Measurements from ENCODE around the gene GOLGA6C. TPM values are rescaled to one million over a fixed set of nuclear protein-coding genes. Genes with fewer than 3 reads are reported as not detected.
"Not testable (repeated sequence)": the region's sequence is repeated elsewhere in the genome, so short reads cannot be mapped to it uniquely, and the experiment has no call there.

Gene GOLGA6C
- total and polyA plus RNA-seq, 10 donors, result not detected

DNA sequence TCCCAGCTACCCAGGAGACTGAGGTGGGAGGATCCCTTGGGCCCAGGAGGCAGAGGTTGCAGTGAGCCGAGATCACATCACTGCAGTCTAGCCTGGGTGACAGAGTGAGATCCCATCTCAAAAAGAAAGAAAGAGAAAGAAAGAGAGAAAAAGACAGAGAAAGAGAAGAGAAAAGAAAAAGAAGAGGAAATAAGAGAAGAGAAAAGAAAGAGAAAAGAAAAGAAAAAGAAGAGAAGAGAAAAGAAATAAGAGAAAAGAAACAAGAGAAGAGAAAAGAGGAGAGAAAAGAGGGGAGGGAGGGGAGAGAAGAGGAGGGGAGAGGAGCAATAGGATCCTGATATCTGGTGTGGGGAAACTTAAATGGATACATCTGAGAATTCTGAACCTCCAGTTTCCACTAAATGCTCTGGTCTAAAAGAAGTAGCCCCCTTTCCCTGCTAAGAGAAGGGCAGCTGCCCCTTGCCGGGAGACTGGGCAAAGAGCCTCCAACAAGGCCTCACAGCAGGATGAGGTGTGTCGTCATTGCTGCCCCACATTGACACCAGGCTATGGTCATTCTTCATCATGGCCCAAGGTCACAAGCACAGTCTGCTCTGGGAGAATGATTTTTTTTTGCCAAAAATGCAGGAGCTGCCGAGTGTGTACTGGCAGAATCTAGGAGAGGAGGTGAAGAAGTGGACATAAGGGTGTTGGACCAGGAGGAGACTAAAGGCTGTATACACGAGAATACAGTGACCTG lies 56.6 kb downstream of the GOLGA6C start:
- Histone ChIP-seq H3K4me3 (no peak overlapping the region), H3K9me3 (no peaks in the 10 kb centered on the region), H3K36me3 (no peaks in the 10 kb centered on the region), H3K4me1 (no peaks in the 10 kb centered on the region), H3K27me3 (replicated peaks in 1 of 7) (no peaks in the 10 kb centered on the region), H3K27ac (no peak overlapping the region)
- intact Hi-C loops (cut with DNase I; ENCODE audit: low total_unique reads), result no loop called here
- WGBS, 5 donors, result 64 to 88% (median 78%) methylated on average over 5 of the region's 5 CpGs
- TF ChIP-seq POLR2AphosphoS5 (IDR thresholded peaks at IDR 0.05) (no peak), POLR2A (IDR thresholded peaks at IDR 0.05) (no peak)
- TF ChIP-seq, protein P1, sequence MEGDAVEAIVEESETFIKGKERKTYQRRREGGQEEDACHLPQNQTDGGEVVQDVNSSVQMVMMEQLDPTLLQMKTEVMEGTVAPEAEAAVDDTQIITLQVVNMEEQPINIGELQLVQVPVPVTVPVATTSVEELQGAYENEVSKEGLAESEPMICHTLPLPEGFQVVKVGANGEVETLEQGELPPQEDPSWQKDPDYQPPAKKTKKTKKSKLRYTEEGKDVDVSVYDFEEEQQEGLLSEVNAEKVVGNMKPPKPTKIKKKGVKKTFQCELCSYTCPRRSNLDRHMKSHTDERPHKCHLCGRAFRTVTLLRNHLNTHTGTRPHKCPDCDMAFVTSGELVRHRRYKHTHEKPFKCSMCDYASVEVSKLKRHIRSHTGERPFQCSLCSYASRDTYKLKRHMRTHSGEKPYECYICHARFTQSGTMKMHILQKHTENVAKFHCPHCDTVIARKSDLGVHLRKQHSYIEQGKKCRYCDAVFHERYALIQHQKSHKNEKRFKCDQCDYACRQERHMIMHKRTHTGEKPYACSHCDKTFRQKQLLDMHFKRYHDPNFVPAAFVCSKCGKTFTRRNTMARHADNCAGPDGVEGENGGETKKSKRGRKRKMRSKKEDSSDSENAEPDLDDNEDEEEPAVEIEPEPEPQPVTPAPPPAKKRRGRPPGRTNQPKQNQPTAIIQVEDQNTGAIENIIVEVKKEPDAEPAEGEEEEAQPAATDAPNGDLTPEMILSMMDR (IDR thresholded peaks at IDR 0.05 in 8 of 11, conservative IDR thresholded peaks at IDR 0.05 in 3 of 11), result no peak
- DNase-seq, result no peak

DNA sequence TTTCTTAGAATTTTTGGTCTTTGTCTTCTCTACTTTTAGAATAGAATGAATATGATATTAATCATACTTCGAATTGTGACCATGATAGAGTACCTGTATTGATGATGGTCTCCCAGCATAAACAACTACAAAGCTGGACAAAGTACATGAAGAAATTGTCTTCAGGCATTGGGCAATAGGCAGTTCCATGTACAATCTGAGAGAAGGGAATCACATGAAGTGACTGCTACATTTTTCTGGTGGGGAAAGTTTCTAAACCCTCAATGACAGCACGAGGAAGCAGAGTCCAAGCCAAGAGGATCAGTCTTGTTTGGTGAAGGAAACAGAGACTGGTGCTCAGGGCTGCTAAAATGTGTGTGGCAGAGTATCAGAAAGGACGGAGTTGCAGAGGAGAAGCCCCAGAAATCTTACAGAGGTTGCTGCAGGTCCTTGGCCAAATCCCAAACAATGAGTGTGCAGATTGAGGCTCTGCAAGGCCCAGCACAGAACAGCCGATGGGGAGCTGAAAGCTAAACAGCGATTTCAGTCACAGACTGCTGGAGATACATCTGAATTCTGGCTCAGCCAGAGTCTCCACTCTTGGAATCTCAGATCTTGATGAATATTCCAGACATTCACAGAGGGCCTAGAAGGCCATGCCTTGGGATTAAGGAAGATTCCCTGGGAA lies 61.2 kb downstream of the GOLGA6C start:
- H3K27me3 ChIP-seq (replicated peaks in 1 of 7); H3K27ac ChIP-seq; H3K36me3 ChIP-seq; H3K9me3 ChIP-seq; H3K4me3 ChIP-seq; DNase-seq; intact Hi-C loops (cut with DNase I; ENCODE audit: low total_unique reads); H3K4me1 ChIP-seq: not testable (repeated sequence)
- WGBS, 5 donors, result 81 to 91% (median 83%) methylated on average over 5 of the region's 5 CpGs

Small RNA genes within 50 kb of the gene (small RNA-seq; reads per million reads assigned to genes)
- gene AC068338.1 (0 reads per million in 4 donors), gene RN7SL327P (0 reads per million in 4 donors), gene RN7SL489P (0 reads per million in 4 donors)

Other genes starting within 250 kb of the GOLGA6C start
- gene PPCDC, start 234.7 kb upstream of the GOLGA6C start, total RNA-seq, result 10 to 100 TPM; 13.8 to 29.0 (median 21.9) TPM
- 10 to 100 TPM; 21.2 to 28.0 (median 23.1) TPM for gene PPCDC, start 234.7 kb upstream of the GOLGA6C start, polyA plus RNA-seq
- gene C15orf39, start 56.5 kb upstream of the GOLGA6C start, total RNA-seq, result 10 to 100 TPM; 56.0 to 70.2 (median 67.6) TPM
- gene C15orf39, start 56.5 kb upstream of the GOLGA6C start, polyA plus RNA-seq, result 10 to 100 TPM in 1 of 3 donors, 1 to 10 TPM in 2; 6.9 to 19.3 (median 7.4) TPM
- not detected for gene GOLGA6D, start 24.5 kb downstream of the GOLGA6C start, total RNA-seq
- not detected for gene GOLGA6D, start 24.5 kb downstream of the GOLGA6C start, polyA plus RNA-seq
- gene COMMD4, start 77.7 kb downstream of the GOLGA6C start, total RNA-seq, result 10 to 100 TPM; 47.0 to 80.4 (median 62.2) TPM
- 100 to 1,000 TPM in 1 of 3 donors, 10 to 100 TPM in 2; 73.9 to 116 (median 92.0) TPM for gene COMMD4, start 77.7 kb downstream of the GOLGA6C start, polyA plus RNA-seq
- gene NEIL1, start 88.7 kb downstream of the GOLGA6C start, total RNA-seq, result 10 to 100 TPM; 27.5 to 68.1 (median 37.8) TPM
- gene NEIL1, start 88.7 kb downstream of the GOLGA6C start, polyA plus RNA-seq, result 10 to 100 TPM; 45.7 to 60.2 (median 52.1) TPM
- gene MAN2C1, start 110.3 kb downstream of the GOLGA6C start, total RNA-seq, result 100 to 1,000 TPM; 183 to 384 (median 264) TPM
- 100 to 1,000 TPM; 112 to 499 (median 448) TPM for gene MAN2C1, start 110.3 kb downstream of the GOLGA6C start, polyA plus RNA-seq
- gene SIN3A, start 193.4 kb downstream of the GOLGA6C start, total RNA-seq, result 10 to 100 TPM; 64.5 to 90.2 (median 84.7) TPM
- gene SIN3A, start 193.4 kb downstream of the GOLGA6C start, polyA plus RNA-seq, result 10 to 100 TPM in 1 of 3 donors, 1 to 10 TPM in 2; 8.2 to 12.5 (median 8.4) TPM

Measured in spleen (tissue), 11 donors.